ENCODE data around the gene FGF8. TPM values are rescaled to one million over a fixed set of nuclear protein-coding genes. Genes with fewer than 3 reads are reported as not detected.

FGF8 gene
- total and polyA plus RNA-seq, 10 of the 15 experiments (the other 5 are each of a cell fraction or from before 2014, with no cell fraction given) = 0.08 to 0.43 (median 0.17) TPM; not detected in 7

- TF ChIP-seq, protein P1, sequence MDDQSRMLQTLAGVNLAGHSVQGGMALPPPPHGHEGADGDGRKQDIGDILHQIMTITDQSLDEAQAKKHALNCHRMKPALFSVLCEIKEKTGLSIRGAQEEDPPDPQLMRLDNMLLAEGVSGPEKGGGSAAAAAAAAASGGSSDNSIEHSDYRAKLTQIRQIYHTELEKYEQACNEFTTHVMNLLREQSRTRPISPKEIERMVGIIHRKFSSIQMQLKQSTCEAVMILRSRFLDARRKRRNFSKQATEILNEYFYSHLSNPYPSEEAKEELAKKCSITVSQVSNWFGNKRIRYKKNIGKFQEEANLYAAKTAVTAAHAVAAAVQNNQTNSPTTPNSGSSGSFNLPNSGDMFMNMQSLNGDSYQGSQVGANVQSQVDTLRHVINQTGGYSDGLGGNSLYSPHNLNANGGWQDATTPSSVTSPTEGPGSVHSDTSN (IDR thresholded peaks at IDR 0.05; ENCODE audit: insufficient replicate concordance, low read depth, low read length) = no peak
- TF ChIP-seq RUNX3 (IDR thresholded peaks at IDR 0.05; ENCODE audit: low read length) (no peak), MXI1 (IDR thresholded peaks at IDR 0.05; ENCODE audit: low read depth, low read length) (no peak)
These were observed 9.6 kb downstream of the FGF8 start (continued) for GRCh38 chr10:101766306-101766705.

GRCh38 chr10:101763141-101763846, 12.6 kb downstream of the FGF8 start:
- TF ChIP-seq CBX5 (IDR thresholded peaks at IDR 0.05; ENCODE audit: low read depth) (no peak), CEBPB (IDR thresholded peaks at IDR 0.05; ENCODE audit: borderline replicate concordance in 1 of 2, low read depth in 2 of 2, low read length in 2 of 2) (no peak), SRF (IDR thresholded peaks at IDR 0.05; ENCODE audit: low read depth in 2 of 2, low read length in 2 of 2) (no peak), CBX3 (IDR thresholded peaks at IDR 0.05; ENCODE audit: borderline replicate concordance, low read depth) (no peak), SREBF1 (IDR thresholded peaks at IDR 0.05; ENCODE audit: low read length) (no peak), YY1 (IDR thresholded peaks at IDR 0.05; ENCODE audit: low read depth, low read length) (no peak)
- TF ChIP-seq, protein P2, sequence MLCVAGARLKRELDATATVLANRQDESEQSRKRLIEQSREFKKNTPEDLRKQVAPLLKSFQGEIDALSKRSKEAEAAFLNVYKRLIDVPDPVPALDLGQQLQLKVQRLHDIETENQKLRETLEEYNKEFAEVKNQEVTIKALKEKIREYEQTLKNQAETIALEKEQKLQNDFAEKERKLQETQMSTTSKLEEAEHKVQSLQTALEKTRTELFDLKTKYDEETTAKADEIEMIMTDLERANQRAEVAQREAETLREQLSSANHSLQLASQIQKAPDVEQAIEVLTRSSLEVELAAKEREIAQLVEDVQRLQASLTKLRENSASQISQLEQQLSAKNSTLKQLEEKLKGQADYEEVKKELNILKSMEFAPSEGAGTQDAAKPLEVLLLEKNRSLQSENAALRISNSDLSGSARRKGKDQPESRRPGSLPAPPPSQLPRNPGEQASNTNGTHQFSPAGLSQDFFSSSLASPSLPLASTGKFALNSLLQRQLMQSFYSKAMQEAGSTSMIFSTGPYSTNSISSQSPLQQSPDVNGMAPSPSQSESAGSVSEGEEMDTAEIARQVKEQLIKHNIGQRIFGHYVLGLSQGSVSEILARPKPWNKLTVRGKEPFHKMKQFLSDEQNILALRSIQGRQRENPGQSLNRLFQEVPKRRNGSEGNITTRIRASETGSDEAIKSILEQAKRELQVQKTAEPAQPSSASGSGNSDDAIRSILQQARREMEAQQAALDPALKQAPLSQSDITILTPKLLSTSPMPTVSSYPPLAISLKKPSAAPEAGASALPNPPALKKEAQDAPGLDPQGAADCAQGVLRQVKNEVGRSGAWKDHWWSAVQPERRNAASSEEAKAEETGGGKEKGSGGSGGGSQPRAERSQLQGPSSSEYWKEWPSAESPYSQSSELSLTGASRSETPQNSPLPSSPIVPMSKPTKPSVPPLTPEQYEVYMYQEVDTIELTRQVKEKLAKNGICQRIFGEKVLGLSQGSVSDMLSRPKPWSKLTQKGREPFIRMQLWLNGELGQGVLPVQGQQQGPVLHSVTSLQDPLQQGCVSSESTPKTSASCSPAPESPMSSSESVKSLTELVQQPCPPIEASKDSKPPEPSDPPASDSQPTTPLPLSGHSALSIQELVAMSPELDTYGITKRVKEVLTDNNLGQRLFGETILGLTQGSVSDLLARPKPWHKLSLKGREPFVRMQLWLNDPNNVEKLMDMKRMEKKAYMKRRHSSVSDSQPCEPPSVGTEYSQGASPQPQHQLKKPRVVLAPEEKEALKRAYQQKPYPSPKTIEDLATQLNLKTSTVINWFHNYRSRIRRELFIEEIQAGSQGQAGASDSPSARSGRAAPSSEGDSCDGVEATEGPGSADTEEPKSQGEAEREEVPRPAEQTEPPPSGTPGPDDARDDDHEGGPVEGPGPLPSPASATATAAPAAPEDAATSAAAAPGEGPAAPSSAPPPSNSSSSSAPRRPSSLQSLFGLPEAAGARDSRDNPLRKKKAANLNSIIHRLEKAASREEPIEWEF (IDR thresholded peaks at IDR 0.05; ENCODE audit: insufficient replicate concordance, low read depth, low read length) = no peak
- TF ChIP-seq, protein P3, sequence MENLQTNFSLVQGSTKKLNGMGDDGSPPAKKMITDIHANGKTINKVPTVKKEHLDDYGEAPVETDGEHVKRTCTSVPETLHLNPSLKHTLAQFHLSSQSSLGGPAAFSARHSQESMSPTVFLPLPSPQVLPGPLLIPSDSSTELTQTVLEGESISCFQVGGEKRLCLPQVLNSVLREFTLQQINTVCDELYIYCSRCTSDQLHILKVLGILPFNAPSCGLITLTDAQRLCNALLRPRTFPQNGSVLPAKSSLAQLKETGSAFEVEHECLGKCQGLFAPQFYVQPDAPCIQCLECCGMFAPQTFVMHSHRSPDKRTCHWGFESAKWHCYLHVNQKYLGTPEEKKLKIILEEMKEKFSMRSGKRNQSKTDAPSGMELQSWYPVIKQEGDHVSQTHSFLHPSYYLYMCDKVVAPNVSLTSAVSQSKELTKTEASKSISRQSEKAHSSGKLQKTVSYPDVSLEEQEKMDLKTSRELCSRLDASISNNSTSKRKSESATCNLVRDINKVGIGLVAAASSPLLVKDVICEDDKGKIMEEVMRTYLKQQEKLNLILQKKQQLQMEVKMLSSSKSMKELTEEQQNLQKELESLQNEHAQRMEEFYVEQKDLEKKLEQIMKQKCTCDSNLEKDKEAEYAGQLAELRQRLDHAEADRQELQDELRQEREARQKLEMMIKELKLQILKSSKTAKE (IDR thresholded peaks at IDR 0.05; ENCODE audit: low read depth, poor library complexity, severe bottlenecking) = no peak
- Histone ChIP-seq H3K36me3 (ENCODE audit: control insufficient read depth in 2 of 2, insufficient read depth in 2 of 2, low read length in 1 of 2) (no peaks in the 10 kb centered on the region), H3K9ac (ENCODE audit: control insufficient read depth, insufficient read depth, low read length) (no peak overlapping the region), H3K4me2 (ENCODE audit: control insufficient read depth, insufficient read depth) (no peak overlapping the region), H3K27ac (ENCODE audit: control insufficient read depth, insufficient read depth) (no peak overlapping the region), H4K20me1 (ENCODE audit: control insufficient read depth, insufficient read depth) (no peaks in the 10 kb centered on the region), H3K4me1 (ENCODE audit: control insufficient read depth, insufficient read depth, low read length) (no peaks in the 10 kb centered on the region), H3K27me3 (replicated peaks in 1 of 2; ENCODE audit: control insufficient read depth in 2 of 2, insufficient read depth in 2 of 2, low read length in 1 of 2) (peaks cover 0 to 3% of the 10 kb centered on the region in 2 experiments; a peak in 3 of 4 replicates), H3K4me3 (no peak overlapping the region), H2AFZ (ENCODE audit: control insufficient read depth, low read depth, low read length) (no peak overlapping the region), H3K9me3 (replicated peaks; ENCODE audit: control insufficient read depth, insufficient read depth, low read length) (no peaks in the 10 kb centered on the region), H3K79me2 (ENCODE audit: control insufficient read depth, insufficient read depth, low read length) (no peaks in the 10 kb centered on the region)
- ChIA-PET CTCF (interaction anchor here (0.7 to 1.2 kb wide), 2 partner anchors 10 to 45 kb away, joined by 3 read pairs; no protein-coding TSS in a partner anchor), POLR2A (no interaction called here), RAD21 (ENCODE audit: unreplicated experiment) (no interaction called here), SMC1A (ENCODE audit: uncharacterized antibody, unreplicated experiment) (no interaction called here)
- ATAC-seq (no peak), FAIRE-seq (no peak), DNase-seq (ENCODE audit: low read depth, low spot score) (no peak)
- WGBS (ENCODE audit: insufficient coverage, insufficient replicate concordance, low lambda C conversion rate, missing lambda C conversion rate) = 19% methylated on average over 9 of the region's 10 CpGs
- intact Hi-C loops (cut with micrococcal nuclease; ENCODE audit: unreplicated experiment) = no loop called here
- in situ Hi-C loops (cut with MboI) = no loop called here
- BruUV-seq (replicated peaks) = no TSS peak
